Activated CD8-positive, alpha-beta T cell treated with anti-CD3 and anti-CD28 coated beads, Interleukin-2, amount 10 ng/mL, durations not matched to agents 7 days and 5 days (primary cell): ENCODE results near the gene CHST12. TPM values are rescaled to one million over a fixed set of nuclear protein-coding genes. Genes with fewer than 3 reads are reported as not detected.
A peak's percentile ranks its signal among the peaks of the same experiment; 100 is the strongest.

Source experiments
- ATAC-seq: fragments of 150-1000 bp; cut with Tn5 transposase; one replicate; pipeline ENCODE4 v1.10.0; 2021; ENCODE audit warnings: moderate library complexity
- CTCF ChIA-PET: fragments of 350-600 bp; sonication (Branson Sonifier 250); formaldehyde crosslinking; loops from one replicate; lab custom pipeline; 2021; ENCODE audit warnings: antibody characterized with exemption; lab: Charles Lee
- POLR2A ChIA-PET: fragments of 350-600 bp; sonication (Branson Sonifier 250); formaldehyde crosslinking; loops from one replicate; lab custom pipeline; 2021; ENCODE audit warnings: antibody characterized with exemption; lab: Charles Lee
- DNase-seq: peaks from one replicate; pipeline ENCODE4 v3.0.0-alpha.2; 2020
- H3K27ac Mint-ChIP-seq: one replicate; pipeline ENCODE4 v1.8.0; 2021; ENCODE audit warnings: mild to moderate bottlenecking, mixed read lengths
- H3K27me3 Mint-ChIP-seq: one replicate; pipeline ENCODE4 v1.8.0; 2021; ENCODE audit warnings: low read depth, mixed read lengths
- H3K36me3 Mint-ChIP-seq: one replicate; pipeline ENCODE4 v1.8.0; 2021; ENCODE audit warnings: low read depth, mixed read lengths
- H3K4me1 Mint-ChIP-seq: one replicate; pipeline ENCODE4 v1.8.0; 2021; ENCODE audit warnings: low read depth, mixed read lengths
- H3K4me3 Mint-ChIP-seq: one replicate; pipeline ENCODE4 v1.8.0; 2021; ENCODE audit warnings: mild to moderate bottlenecking, mixed read lengths
- H3K9me3 Mint-ChIP-seq: one replicate; pipeline ENCODE4 v1.8.0; 2022; ENCODE audit warnings: mixed read lengths; ENCODE audit not compliant: insufficient read depth
- total RNA-seq, 2 experiments: library from RNA; stranded (reverse); gene quantifications; one replicate each; pipeline ENCODE4 v1.2.3, GENCODE V29; 2021

CHST12 gene
- total RNA-seq, 2 experiments from 2014 or later, result 47.9 to 49.0 TPM

DNA sequence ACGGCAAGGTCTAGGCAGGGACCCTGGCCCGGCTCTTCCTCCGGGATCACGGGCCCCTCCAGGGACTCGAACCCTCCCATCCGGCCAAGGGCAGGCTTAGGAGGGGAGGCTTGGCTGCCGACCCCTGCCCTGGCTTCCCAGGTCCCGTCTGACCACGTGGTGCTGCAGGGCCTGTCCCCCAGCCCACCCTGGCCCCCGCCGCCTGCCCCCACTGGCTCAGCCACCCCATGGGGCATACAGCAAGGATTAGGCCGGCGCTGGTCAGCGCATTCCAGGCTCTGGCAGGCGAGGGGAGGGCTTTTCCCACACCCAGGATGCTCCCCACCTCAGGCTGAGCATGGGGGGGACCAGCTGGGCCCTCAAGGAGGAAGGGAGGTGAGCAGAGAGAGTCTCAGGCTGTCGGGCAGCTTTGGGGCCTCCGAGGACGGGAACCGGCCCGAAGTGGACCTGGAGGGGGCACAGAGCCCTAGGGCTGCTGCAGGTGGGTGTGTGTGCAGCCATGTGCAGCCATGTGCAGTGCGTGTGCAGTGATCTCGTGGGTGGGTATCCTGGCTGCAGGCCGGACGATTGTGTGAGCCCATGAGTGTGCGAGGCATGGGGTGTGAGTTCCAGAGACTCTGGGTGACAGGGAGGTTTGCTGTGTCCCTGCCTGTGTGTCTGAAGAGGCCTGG lies 73.5 kb downstream of the CHST12 start:
- Mint-ChIP-seq H3K27me3 (peaks cover 3% of the 10 kb centered on the region), H3K27ac (peak overlapping the region; percentile 67), H3K36me3 (no peaks in the 10 kb centered on the region), H3K4me3 (no peak overlapping the region), H3K4me1 (peaks cover 21% of the 10 kb centered on the region), H3K9me3 (no peaks in the 10 kb centered on the region)
- ATAC-seq (no peak), DNase-seq (no peak)
- CTCF ChIA-PET, result no interaction called here
- POLR2A ChIA-PET, result no interaction called here

- H3K4me3 Mint-ChIP-seq, result no peak overlapping the region
- peaks cover 3% of the 10 kb centered on the region for H3K27me3 Mint-ChIP-seq
- DNase-seq (peak; percentile 85), ATAC-seq (peak; percentile 95)
- H3K27ac Mint-ChIP-seq, result peak overlapping the region; percentile 67
- no peaks in the 10 kb centered on the region for H3K36me3 Mint-ChIP-seq
- CTCF ChIA-PET, result interaction anchor here (0.9 to 3.0 kb wide), 3 partner anchors 9 to 33 kb away, joined by 4 to 15 read pairs (median 7); no protein-coding TSS in a partner anchor
- POLR2A ChIA-PET, result interaction anchor here (1.2 kb wide), 1 partner anchor 49 kb away, joined by 3 read pairs; no protein-coding TSS in a partner anchor
- H3K4me1 Mint-ChIP-seq, result peaks cover 21% of the 10 kb centered on the region
- H3K9me3 Mint-ChIP-seq, result no peaks in the 10 kb centered on the region
These were observed 74.3 kb downstream of the CHST12 start for GRCh38 chr7:2477447-2478398.

GRCh38 chr7:2478399-2478785 lies 75.0 kb downstream of the CHST12 start:
- DNase-seq (peak; percentile 33), ATAC-seq (no peak)
- no peaks in the 10 kb centered on the region for H3K36me3 Mint-ChIP-seq
- ChIA-PET CTCF (interaction anchor here (0.8 to 3.0 kb wide), 4 partner anchors 10 to 172 kb away, joined by 3 to 15 read pairs (median 6); no protein-coding TSS in a partner anchor), POLR2A (interaction anchor here (1.2 kb wide), 1 partner anchor 48 kb away, joined by 3 read pairs; no protein-coding TSS in a partner anchor)
- no peaks in the 10 kb centered on the region for H3K9me3 Mint-ChIP-seq
- no peak overlapping the region for H3K4me3 Mint-ChIP-seq
- H3K27me3 Mint-ChIP-seq, result peaks cover 6% of the 10 kb centered on the region
- no peak overlapping the region for H3K27ac Mint-ChIP-seq
- peaks cover 21% of the 10 kb centered on the region for H3K4me1 Mint-ChIP-seq

DNA sequence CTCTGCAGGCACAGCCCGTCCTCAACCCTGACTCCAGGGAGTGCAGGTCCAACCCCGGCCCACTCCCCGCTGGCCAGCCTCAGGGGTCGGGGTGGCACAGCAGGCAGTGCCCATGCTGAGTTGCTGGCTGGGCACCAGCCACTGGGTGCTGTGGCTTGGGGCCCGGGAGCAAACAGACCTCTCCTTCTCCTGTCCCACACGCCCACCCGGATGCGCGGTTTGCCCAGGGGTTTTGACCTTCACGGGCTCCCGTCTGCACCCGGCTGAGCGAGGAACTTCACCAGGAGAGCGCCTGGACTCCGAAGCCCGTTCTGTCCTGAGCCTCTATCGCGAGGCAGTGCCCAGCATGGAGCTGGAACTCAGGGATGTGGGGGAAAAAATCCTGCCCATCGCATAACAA lies 75.4 kb downstream of the CHST12 start:
- POLR2A ChIA-PET, result interaction anchor here (1.2 kb wide), 1 partner anchor 48 kb away, joined by 3 read pairs; no protein-coding TSS in a partner anchor
- H3K4me1 Mint-ChIP-seq, result peaks cover 21% of the 10 kb centered on the region
- H3K36me3 Mint-ChIP-seq, result no peaks in the 10 kb centered on the region
- no peak overlapping the region for H3K4me3 Mint-ChIP-seq
- H3K27me3 Mint-ChIP-seq, result peaks cover 6% of the 10 kb centered on the region
- CTCF ChIA-PET, result interaction anchor here (0.8 to 3.0 kb wide), 3 partner anchors 10 to 172 kb away, joined by 3 to 15 read pairs (median 7); no protein-coding TSS in a partner anchor
- DNase-seq (no peak), ATAC-seq (no peak)
- no peaks in the 10 kb centered on the region for H3K9me3 Mint-ChIP-seq
- H3K27ac Mint-ChIP-seq, result no peak overlapping the region

DNA sequence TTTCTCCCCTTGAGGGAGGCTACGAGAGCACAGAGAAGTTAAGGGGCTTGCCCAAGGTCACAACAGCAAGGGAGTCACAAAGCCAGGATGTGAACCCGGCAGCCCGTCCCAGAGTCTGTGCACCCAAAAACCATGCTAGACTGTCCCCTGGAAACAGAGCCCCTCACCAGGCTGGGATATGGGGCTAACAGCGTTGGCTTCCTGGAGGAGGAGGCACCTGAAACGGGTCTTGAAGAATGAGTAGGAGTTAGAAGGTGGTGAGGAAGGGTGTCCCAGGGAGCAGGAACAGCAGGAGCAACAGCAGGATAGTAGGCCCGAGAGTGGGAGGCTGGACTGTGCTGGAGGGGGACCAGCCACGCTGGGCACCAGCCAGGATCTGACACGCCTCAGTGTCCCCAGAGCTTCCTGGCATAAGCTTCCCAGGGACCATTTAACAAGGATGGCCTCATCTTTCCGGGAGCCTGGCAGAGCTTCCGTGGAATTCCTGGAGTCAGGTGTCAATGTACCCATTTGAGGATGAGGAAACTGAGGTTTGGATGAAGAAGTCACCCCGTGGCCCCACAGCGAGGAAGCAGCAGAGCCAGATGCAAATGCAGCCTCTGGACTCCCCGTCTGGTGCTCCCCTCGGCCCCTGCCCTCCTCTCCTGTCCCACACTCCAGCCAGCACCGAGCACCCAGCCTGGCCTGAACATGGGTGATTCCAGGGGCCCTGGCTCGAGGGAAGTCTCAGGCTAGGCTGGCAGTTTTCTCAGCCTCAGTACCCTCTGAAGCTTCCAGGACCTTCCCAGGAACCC lies 76.1 kb downstream of the CHST12 start:
- H3K27ac Mint-ChIP-seq, result no peak overlapping the region
- POLR2A ChIA-PET, result no interaction called here

DNA sequence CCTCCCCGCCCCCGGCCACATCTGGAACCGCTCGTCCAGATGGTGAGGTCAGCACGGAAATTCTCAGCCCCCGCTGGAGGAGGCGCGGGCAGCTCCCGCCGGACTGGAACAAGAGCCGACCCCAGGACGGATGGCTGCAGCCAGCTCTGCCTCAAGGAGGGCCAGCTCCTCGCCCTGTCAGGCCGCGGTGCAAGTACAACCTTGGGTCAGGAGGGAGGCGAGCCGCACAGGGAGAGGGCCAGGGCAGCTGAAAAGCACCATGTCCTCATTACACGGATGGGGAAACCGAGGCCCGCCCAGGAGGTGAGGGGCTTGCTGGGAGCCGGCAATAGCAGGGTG lies 76.6 kb downstream of the CHST12 start:
- POLR2A ChIA-PET, result no interaction called here
- CTCF ChIA-PET, result interaction anchor here (0.6 to 3.0 kb wide), 3 partner anchors 9 to 13 kb away, joined by 3 to 15 read pairs (median 4); no protein-coding TSS in a partner anchor
- Mint-ChIP-seq H3K27ac (no peak overlapping the region), H3K36me3 (no peaks in the 10 kb centered on the region), H3K4me1 (peaks cover 21% of the 10 kb centered on the region), H3K4me3 (no peak overlapping the region), H3K27me3 (peaks cover 8% of the 10 kb centered on the region), H3K9me3 (no peaks in the 10 kb centered on the region)
- no peak for ATAC-seq
- DNase-seq, result no peak

More for the DNA sequence above, 76.1 kb downstream of the CHST12 start:
- H3K4me3 Mint-ChIP-seq, result no peak overlapping the region
- peaks cover 6% of the 10 kb centered on the region for H3K27me3 Mint-ChIP-seq
- DNase-seq, result no peak
- peaks cover 21% of the 10 kb centered on the region for H3K4me1 Mint-ChIP-seq
- H3K9me3 Mint-ChIP-seq, result no peaks in the 10 kb centered on the region
- ATAC-seq, result no peak
- no peaks in the 10 kb centered on the region for H3K36me3 Mint-ChIP-seq
- CTCF ChIA-PET, result interaction anchor here (0.6 to 3.0 kb wide), 3 partner anchors 9 to 32 kb away, joined by 3 to 15 read pairs (median 7); no protein-coding TSS in a partner anchor

GRCh38 chr7:2481195-2481594 lies 77.8 kb downstream of the CHST12 start:
- CTCF ChIA-PET, result interaction anchor here (1.8 kb wide), 1 partner anchor 12 kb away, joined by 4 read pairs; no protein-coding TSS in a partner anchor
- Mint-ChIP-seq H3K9me3 (no peaks in the 10 kb centered on the region), H3K4me1 (peaks cover 21% of the 10 kb centered on the region), H3K27me3 (peaks cover 8% of the 10 kb centered on the region), H3K4me3 (no peak overlapping the region), H3K36me3 (no peaks in the 10 kb centered on the region), H3K27ac (no peak overlapping the region)
- no peak for ATAC-seq
- POLR2A ChIA-PET, result no interaction called here
- DNase-seq, result no peak

GRCh38 chr7:2482725-2483451 lies 79.5 kb downstream of the CHST12 start:
- ChIA-PET POLR2A (interaction anchor here (1.1 kb wide), 1 partner anchor 40 kb away, joined by 3 read pairs; no protein-coding TSS in a partner anchor), CTCF (interaction anchor here (1.3 kb wide), 1 partner anchor 14 kb away, joined by 3 read pairs; no protein-coding TSS in a partner anchor)
- Mint-ChIP-seq H3K4me1 (peaks cover 13% of the 10 kb centered on the region), H3K4me3 (no peak overlapping the region), H3K27ac (no peak overlapping the region), H3K36me3 (no peaks in the 10 kb centered on the region), H3K27me3 (peaks cover 8% of the 10 kb centered on the region), H3K9me3 (no peaks in the 10 kb centered on the region)
- no peak for DNase-seq
- no peak for ATAC-seq

GRCh38 chr7:2483494-2483893 lies 80.1 kb downstream of the CHST12 start:
- DNase-seq (no peak), ATAC-seq (no peak)
- CTCF ChIA-PET, result interaction anchor here (1.3 kb wide), 1 partner anchor 14 kb away, joined by 3 read pairs; no protein-coding TSS in a partner anchor
- Mint-ChIP-seq H3K4me1 (peaks cover 7% of the 10 kb centered on the region), H3K27me3 (peaks cover 8% of the 10 kb centered on the region), H3K27ac (no peak overlapping the region), H3K9me3 (no peaks in the 10 kb centered on the region), H3K4me3 (no peak overlapping the region), H3K36me3 (no peaks in the 10 kb centered on the region)
- POLR2A ChIA-PET, result interaction anchor here (1.1 kb wide), 1 partner anchor 39 kb away, joined by 3 read pairs; no protein-coding TSS in a partner anchor

DNA sequence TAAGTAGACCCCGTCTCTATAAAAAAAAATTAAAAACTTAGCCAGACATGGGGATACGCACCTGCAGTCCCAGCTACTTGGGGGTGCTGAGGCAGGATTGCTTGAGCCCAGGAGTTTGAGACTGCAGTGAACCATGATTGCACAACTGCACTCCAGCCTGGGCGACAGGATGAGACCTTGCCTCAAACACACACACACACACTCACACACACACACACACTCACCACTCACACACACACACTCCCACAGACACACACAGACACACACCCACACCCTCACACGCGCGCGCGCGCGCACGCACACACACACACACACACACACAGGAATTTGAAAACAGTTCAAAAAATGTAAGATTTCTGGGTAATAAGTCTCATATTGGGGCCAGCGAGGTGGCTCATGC lies 81.5 kb downstream of the CHST12 start:
- no peak overlapping the region for H3K27ac Mint-ChIP-seq
- no peaks in the 10 kb centered on the region for H3K36me3 Mint-ChIP-seq
- H3K4me1 Mint-ChIP-seq, result no peaks in the 10 kb centered on the region
- no peaks in the 10 kb centered on the region for H3K9me3 Mint-ChIP-seq
- CTCF ChIA-PET, result no interaction called here
- no peak overlapping the region for H3K4me3 Mint-ChIP-seq
- peaks cover 7% of the 10 kb centered on the region for H3K27me3 Mint-ChIP-seq
- no peak for ATAC-seq
- POLR2A ChIA-PET, result no interaction called here
- no peak for DNase-seq
